PC-3 (cell line): ENCODE measurements around the gene KNCN.

Experiments used
- EZH2 ChIP-seq: fragments of 300-600 bp; sonication (generic); IDR thresholded peaks from one replicate; pipeline ENCODE4 v1.6.1; 2017; ENCODE audit warnings: antibody characterized with exemption, mild to moderate bottlenecking, low read length; ENCODE audit not compliant: unreplicated experiment
- EZH2phosphoT487 ChIP-seq: fragments of 300-600 bp; sonication (generic); IDR thresholded peaks from 2 replicates; pipeline ENCODE4 v1.6.1; 2018; ENCODE audit warnings: mild to moderate bottlenecking, antibody characterized with exemption, low read length, borderline replicate concordance
- TF ChIP-seq, protein P1 (sequence below): fragments of 300-600 bp; sonication (generic); conservative IDR thresholded peaks from 2 replicates; pipeline ENCODE4 v1.5.1; 2017; ENCODE audit warnings: antibody characterized with exemption, low read depth, mild to moderate bottlenecking, low read length

DNA sequence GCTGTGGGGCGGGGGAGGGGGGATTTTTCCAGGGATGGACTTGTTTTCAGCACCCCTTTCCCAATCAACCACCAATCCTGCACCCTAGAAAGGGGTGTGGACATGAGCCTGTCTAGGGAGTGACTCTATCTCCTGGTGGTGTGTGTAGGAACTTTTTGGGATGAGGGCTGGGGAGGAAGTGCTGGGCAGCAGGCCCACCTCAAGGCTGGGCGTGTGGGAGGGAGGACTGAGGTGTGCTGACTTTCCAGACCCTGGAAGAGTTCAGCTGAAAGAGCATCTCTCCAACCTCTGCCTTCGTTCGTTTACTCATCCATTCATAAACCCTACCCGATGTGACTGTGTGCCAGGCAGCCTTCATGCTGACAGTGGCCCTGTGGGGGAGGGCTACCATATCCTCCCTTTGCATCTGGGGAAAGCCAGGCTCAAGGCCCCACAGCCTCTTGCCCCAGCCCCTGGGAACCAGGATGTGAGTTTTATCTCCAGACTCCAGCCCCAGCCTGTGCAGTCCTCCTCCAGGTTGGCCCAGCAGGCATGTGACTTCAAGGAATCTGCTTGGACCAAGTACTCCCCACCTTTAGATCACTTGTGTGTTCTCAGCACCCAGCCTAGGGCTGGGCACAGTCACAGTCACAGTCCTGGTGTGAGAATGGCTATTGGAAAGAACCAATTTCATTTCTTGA lies 6.7 kb downstream of the KNCN start:
- no peak for TF ChIP-seq EZH2
- TF ChIP-seq, protein P1, sequence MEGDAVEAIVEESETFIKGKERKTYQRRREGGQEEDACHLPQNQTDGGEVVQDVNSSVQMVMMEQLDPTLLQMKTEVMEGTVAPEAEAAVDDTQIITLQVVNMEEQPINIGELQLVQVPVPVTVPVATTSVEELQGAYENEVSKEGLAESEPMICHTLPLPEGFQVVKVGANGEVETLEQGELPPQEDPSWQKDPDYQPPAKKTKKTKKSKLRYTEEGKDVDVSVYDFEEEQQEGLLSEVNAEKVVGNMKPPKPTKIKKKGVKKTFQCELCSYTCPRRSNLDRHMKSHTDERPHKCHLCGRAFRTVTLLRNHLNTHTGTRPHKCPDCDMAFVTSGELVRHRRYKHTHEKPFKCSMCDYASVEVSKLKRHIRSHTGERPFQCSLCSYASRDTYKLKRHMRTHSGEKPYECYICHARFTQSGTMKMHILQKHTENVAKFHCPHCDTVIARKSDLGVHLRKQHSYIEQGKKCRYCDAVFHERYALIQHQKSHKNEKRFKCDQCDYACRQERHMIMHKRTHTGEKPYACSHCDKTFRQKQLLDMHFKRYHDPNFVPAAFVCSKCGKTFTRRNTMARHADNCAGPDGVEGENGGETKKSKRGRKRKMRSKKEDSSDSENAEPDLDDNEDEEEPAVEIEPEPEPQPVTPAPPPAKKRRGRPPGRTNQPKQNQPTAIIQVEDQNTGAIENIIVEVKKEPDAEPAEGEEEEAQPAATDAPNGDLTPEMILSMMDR, result no peak
- TF ChIP-seq EZH2phosphoT487, result no peak
